Mesodermal cell (in vitro differentiated cells): Measurements from ENCODE around the gene SEC31A.
"Not testable (repeated sequence)": the region's sequence is repeated elsewhere in the genome, so short reads cannot be mapped to it uniquely, and the experiment has no call there.

ENCODE experiments used
- H3K27ac ChIP-seq: 2 replicates; pipeline ENCODE4 v1.7.0; 2013; ENCODE audit warnings: mild to moderate bottlenecking, low read depth, low read length, moderate library complexity; ENCODE audit not compliant: severe bottlenecking
- H3K36me3 ChIP-seq: 2 replicates; pipeline ENCODE4 v1.7.1; 2013; ENCODE audit warnings: mild to moderate bottlenecking, low read length, moderate library complexity; ENCODE audit not compliant: control insufficient read depth, insufficient read depth
- H3K4me1 ChIP-seq: one replicate; pipeline ENCODE4 v1.7.1; 2013; ENCODE audit warnings: mild to moderate bottlenecking, low read length; ENCODE audit not compliant: insufficient read depth, control insufficient read depth, poor library complexity, severe bottlenecking
- H3K4me3 ChIP-seq: 2 replicates; pipeline ENCODE4 v1.7.0; 2013; ENCODE audit warnings: low read length, control low read depth, mild to moderate bottlenecking; ENCODE audit not compliant: insufficient read depth, poor library complexity, severe bottlenecking; ENCODE audit errors: extremely low read depth
- H3K9me3 ChIP-seq: 2 replicates; pipeline ENCODE4 v1.7.1; 2013; ENCODE audit warnings: mild to moderate bottlenecking, low read length, moderate library complexity; ENCODE audit not compliant: control insufficient read depth
- WGBS, 2 experiments: methylation state at CpG; one replicate each; pipeline ENCODE4 v1.1.5; 2013; ENCODE audit warnings: missing lambda C conversion rate in 2 of 2; ENCODE audit not compliant: insufficient coverage in 2 of 2; 5-methylcytosine and 5-hydroxymethylcytosine counted together

Gene SEC31A

GRCh38 chr4:82864336-82864979, 26.5 kb downstream of the SEC31A start:
- Histone ChIP-seq H3K27ac (no peak overlapping the region), H3K9me3 (no peaks in the 10 kb centered on the region), H3K4me3 (no peak overlapping the region), H3K36me3 (peaks cover 79% of the 10 kb centered on the region), H3K4me1 (peaks cover 11% of the 10 kb centered on the region)
- 100% methylated on average over 3 to 5 of the region's 6 CpGs for WGBS, 2 experiments

GRCh38 chr4:82861529-82861928, 29.4 kb downstream of the SEC31A start:
- Histone ChIP-seq H3K4me1 (peaks cover 4% of the 10 kb centered on the region), H3K27ac (no peak overlapping the region), H3K4me3 (no peak overlapping the region), H3K36me3 (peaks cover 73% of the 10 kb centered on the region), H3K9me3 (no peaks in the 10 kb centered on the region)

GRCh38 chr4:82860487-82860886, 30.5 kb downstream of the SEC31A start:
- not testable (repeated sequence) for H3K4me1 ChIP-seq, H3K9me3 ChIP-seq, H3K4me3 ChIP-seq, H3K27ac ChIP-seq
- 100% methylated on average over 1 of the region's 2 CpGs for WGBS, 2 experiments
- H3K36me3 ChIP-seq = peaks cover 75% of the 10 kb centered on the region

DNA sequence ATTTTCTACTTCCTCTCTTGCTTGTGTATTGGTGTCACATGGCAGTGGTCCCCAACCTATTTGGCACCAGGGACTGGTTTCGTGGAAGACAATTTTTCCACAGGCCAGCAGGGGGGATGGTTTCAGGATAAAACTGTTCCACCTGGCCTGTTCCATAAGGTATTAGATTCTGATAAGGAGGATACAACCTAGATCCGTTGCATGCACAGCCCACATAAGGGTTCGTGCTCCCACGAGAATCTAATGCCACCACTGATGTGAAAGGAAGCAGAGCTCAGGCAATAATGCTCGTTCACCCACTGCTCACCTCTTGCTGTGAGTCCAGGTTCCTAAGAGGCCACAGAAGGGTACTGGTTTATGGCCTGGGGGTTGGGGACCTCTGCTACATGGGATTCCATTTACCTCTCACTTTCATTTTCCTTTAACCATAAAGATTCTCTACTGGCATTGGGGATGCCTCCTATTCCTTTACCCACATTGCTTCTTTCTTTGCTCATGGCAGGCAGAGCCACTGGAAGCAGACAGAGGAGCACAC, 38.1 kb downstream of the SEC31A start:
- no peak overlapping the region for H3K4me3 ChIP-seq
- H3K36me3 ChIP-seq = peaks cover 87% of the 10 kb centered on the region
- no peaks in the 10 kb centered on the region for H3K4me1 ChIP-seq
- WGBS, 2 experiments = 67 to 75% methylated on average over 3 to 4 of the region's 5 CpGs
- no peak overlapping the region for H3K27ac ChIP-seq
- no peaks in the 10 kb centered on the region for H3K9me3 ChIP-seq

DNA sequence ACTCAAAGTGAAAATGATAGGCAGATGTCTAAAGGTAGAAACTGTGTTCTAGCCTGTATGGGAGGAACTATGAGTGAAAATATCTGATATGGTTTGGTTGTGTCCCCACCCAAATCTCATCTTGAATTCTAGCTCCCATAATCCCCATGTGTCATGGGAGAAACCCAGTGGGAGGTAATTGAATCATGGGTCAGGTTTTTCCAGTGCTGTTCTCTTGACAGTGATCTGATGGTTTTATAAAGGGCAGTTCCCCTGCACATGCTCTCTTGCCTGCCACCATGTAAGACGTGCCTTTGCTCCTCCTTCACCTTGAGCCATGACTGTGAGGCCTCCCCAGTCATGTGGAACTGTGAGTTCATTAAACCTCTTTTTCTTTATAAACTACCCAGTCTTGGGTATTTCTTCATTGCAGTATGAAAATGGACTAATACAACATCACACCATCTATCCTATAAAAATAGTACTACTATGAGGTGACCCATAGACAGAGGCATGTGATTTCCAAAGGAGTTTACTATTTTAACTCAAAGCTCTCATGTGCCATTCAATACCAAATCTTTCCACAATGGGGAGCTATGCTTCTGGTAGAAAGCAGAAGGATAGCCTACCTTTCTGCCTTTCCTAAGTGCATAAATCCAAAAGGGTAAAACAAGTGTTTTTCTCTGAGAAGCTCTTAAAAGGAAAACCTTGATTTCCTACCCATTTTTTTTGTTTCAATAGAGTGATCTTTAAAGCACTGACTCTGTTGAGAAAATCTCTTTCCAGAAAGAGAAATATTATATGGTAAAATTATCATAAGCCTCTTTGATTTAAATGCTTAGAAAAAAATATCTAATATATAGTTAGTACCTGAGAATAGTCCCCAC, 38.8 kb downstream of the SEC31A start:
- Histone ChIP-seq H3K4me1 (no peaks in the 10 kb centered on the region), H3K4me3 (no peak overlapping the region), H3K27ac (no peak overlapping the region), H3K9me3 (no peaks in the 10 kb centered on the region), H3K36me3 (peaks cover 87% of the 10 kb centered on the region)
- WGBS, 2 experiments = 100% methylated on average over 1 of the region's 1 CpG

DNA sequence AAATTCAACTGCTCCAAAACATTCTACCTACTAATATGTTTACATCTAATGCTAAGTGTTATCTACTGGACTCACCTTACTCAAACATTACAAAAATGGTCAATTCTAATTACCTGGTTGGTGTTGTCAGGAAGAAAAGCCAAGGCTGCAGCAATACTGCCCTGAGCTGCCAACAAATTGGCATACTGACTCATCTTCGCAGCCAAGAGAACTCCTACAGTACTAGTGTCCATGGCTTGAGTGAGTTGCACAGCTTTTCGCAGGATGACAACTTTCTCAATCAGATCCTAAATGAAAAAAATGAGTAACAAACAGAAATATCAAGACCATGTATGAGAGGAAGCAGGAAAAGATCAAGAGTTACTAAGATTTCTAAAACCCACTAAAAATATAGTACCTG, 39.6 kb downstream of the SEC31A start:
- no peak overlapping the region for H3K4me3 ChIP-seq
- WGBS, 2 experiments = 86% methylated on average over 1 of the region's 2 CpGs; no CpG with 5 or more reads in 1 of the 2 experiments
- H3K36me3 ChIP-seq = peaks cover 87% of the 10 kb centered on the region
- no peak overlapping the region for H3K27ac ChIP-seq
- H3K4me1 ChIP-seq = no peaks in the 10 kb centered on the region
- H3K9me3 ChIP-seq = no peaks in the 10 kb centered on the region

DNA sequence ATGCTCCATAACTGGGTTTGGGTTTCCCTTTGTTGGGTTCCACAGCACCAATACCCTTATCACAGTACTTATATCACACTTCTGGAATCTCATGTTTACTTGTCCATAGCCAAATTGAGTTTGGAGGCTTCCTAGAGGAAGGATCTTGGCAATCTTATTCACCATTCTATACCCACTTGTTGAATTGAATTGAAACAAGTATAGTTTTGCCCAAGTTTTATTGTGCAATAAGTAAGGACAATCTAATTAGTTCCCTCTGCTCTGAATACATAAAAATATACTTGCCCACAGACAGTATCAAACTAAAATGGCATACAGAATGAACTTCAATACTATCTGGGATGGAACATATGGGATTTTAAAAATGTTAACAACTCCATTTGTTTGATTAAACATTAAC, 40.3 kb downstream of the SEC31A start:
- Histone ChIP-seq H3K36me3 (peaks cover 87% of the 10 kb centered on the region), H3K27ac (no peak overlapping the region), H3K4me3 (no peak overlapping the region), H3K4me1 (no peaks in the 10 kb centered on the region), H3K9me3 (no peaks in the 10 kb centered on the region)

DNA sequence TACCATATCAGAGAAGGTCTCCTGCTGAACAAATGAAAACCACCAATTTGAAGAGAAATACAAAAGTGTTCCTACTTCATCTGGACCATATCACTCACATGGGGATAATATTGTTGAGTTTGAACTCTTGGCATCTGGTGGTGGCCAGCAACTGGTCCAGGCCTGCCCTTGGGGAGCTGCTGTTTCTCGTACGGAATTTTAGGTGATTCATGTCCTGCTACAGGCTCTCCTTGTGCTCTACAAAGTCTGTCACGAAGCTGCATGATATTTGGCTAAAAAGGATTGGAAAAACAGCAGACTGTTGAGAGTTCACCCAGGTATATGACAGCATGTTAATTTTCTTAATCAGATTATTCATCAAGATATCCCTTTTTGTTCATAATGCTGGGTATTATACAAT, 42.2 kb downstream of the SEC31A start:
- Histone ChIP-seq H3K4me1 (no peaks in the 10 kb centered on the region), H3K36me3 (peaks cover 85% of the 10 kb centered on the region), H3K27ac (no peak overlapping the region), H3K4me3 (no peak overlapping the region), H3K9me3 (no peaks in the 10 kb centered on the region)
- 91 to 96% methylated on average over 3 of the region's 3 CpGs for WGBS, 2 experiments

DNA sequence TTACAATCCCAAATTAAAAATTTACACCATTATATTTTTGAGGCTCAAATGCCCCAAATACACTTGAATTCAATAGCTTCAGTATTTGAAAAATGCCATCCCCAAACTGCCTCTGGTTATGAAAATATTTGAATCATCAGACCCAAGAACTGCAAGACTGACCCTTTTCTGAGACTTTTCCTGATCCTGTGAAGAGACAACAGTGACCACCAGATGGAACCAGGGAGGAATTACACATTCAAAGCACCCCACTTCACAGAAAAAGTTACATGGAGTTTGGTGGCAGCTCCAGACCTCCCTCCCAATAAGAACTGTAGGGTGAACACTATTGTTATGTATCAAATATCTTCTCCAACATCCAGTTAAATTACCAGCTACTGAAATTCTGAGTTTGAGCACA, 48.4 kb downstream of the SEC31A start:
- H3K4me1 ChIP-seq = no peaks in the 10 kb centered on the region
- H3K4me3 ChIP-seq = no peak overlapping the region
- H3K27ac ChIP-seq = no peak overlapping the region
- H3K36me3 ChIP-seq = peaks cover 77% of the 10 kb centered on the region
- H3K9me3 ChIP-seq = no peaks in the 10 kb centered on the region

GRCh38 chr4:82839624-82840023, 51.3 kb downstream of the SEC31A start:
- Histone ChIP-seq H3K4me1 (no peaks in the 10 kb centered on the region), H3K4me3 (no peak overlapping the region), H3K9me3 (no peaks in the 10 kb centered on the region), H3K27ac (no peak overlapping the region), H3K36me3 (peaks cover 77% of the 10 kb centered on the region)
- no CpG with 5 or more reads among the region's 1 CpG for WGBS, 2 experiments

GRCh38 chr4:82833696-82834313, 57.1 kb downstream of the SEC31A start:
- no CpG with 5 or more reads among the region's 1 CpG for WGBS, 2 experiments
- H3K36me3 ChIP-seq = peaks cover 71% of the 10 kb centered on the region
- no peaks in the 10 kb centered on the region for H3K9me3 ChIP-seq
- peaks cover 5% of the 10 kb centered on the region for H3K4me1 ChIP-seq
- H3K4me3 ChIP-seq = no peak overlapping the region
- no peak overlapping the region for H3K27ac ChIP-seq
